H9 (cell line): ENCODE results near the gene DSTN. TPM values are rescaled to one million over a fixed set of nuclear protein-coding genes. Genes with fewer than 3 reads are reported as not detected.
A peak's percentile ranks its signal among the peaks of the same experiment; 100 is the strongest.

Experiments
- DNase-seq: peaks from one replicate; pipeline ENCODE4 v3.0.0-alpha.2; 2017
- H2AFZ ChIP-seq: one replicate; pipeline ENCODE4 v1.6.1; 2013; ENCODE audit warnings: mild to moderate bottlenecking, low read length, control low read depth, moderate library complexity
- H2AK5ac ChIP-seq: 2 replicates; pipeline ENCODE4 v1.6.1; 2013; ENCODE audit warnings: low read length, control low read depth, mixed read lengths; ENCODE audit not compliant: insufficient read length
- H2BK120ac ChIP-seq: one replicate; pipeline ENCODE4 v1.6.1; 2013; ENCODE audit warnings: low read depth, mild to moderate bottlenecking, low read length, control low read depth, inconsistent platforms; ENCODE audit not compliant: poor library complexity, severe bottlenecking
- H2BK12ac ChIP-seq: 2 replicates; pipeline ENCODE4 v1.6.1; 2013; ENCODE audit warnings: low read length, control low read depth, mixed read lengths, low read depth; ENCODE audit not compliant: insufficient read length
- H2BK15ac ChIP-seq: 2 replicates; pipeline ENCODE4 v1.6.1; 2013; ENCODE audit warnings: low read depth, low read length, control low read depth
- H2BK20ac ChIP-seq: one replicate; pipeline ENCODE4 v1.6.1; 2013; ENCODE audit warnings: low read depth, mild to moderate bottlenecking, low read length, control low read depth, inconsistent platforms; ENCODE audit not compliant: poor library complexity, severe bottlenecking
- H2BK5ac ChIP-seq: 2 replicates; pipeline ENCODE4 v1.6.1; 2013; ENCODE audit warnings: low read length, control low read depth, mixed read lengths; ENCODE audit not compliant: insufficient read length
- H3K14ac ChIP-seq: 2 replicates; pipeline ENCODE4 v1.6.1; 2013; ENCODE audit warnings: low read length, control low read depth; ENCODE audit not compliant: insufficient read depth
- H3K18ac ChIP-seq: 2 replicates; pipeline ENCODE4 v1.6.1; 2013; ENCODE audit warnings: low read depth, mild to moderate bottlenecking, mixed read lengths, low read length, control low read depth; ENCODE audit not compliant: insufficient read length
- H3K23ac ChIP-seq: 2 replicates; pipeline ENCODE4 v1.6.1; 2013; ENCODE audit warnings: low read length, control low read depth, mixed read lengths, low read depth; ENCODE audit not compliant: insufficient read length
- H3K23me2 ChIP-seq: 2 replicates; pipeline ENCODE4 v1.6.1; 2013; ENCODE audit warnings: low read depth, mild to moderate bottlenecking, mixed read lengths, low read length, control low read depth; ENCODE audit not compliant: insufficient read length, poor library complexity, severe bottlenecking
- H3K27ac ChIP-seq: 2 replicates; pipeline ENCODE4 v1.5.1; 2013; ENCODE audit warnings: low read length, control low read depth, mixed read lengths, low read depth; ENCODE audit not compliant: insufficient read length
- H3K27me3 ChIP-seq: 2 replicates; pipeline ENCODE4 v1.6.1; 2013; ENCODE audit warnings: low read length, control low read depth, inconsistent platforms; ENCODE audit not compliant: insufficient read depth
- H3K4ac ChIP-seq: 2 replicates; pipeline ENCODE4 v1.6.1; 2013; ENCODE audit warnings: low read depth, mild to moderate bottlenecking, control low read depth, inconsistent platforms, low read length, moderate library complexity
- H3K4me1 ChIP-seq: 2 replicates; pipeline ENCODE4 v1.6.1; 2013; ENCODE audit warnings: low read length, control low read depth, inconsistent platforms; ENCODE audit not compliant: insufficient read depth
- H3K4me2 ChIP-seq: 2 replicates; pipeline ENCODE4 v1.6.1; 2013; ENCODE audit warnings: low read length, control low read depth, mixed read lengths; ENCODE audit not compliant: insufficient read length, insufficient read depth
- H3K56ac ChIP-seq: 2 replicates; pipeline ENCODE4 v1.6.1; 2013; ENCODE audit warnings: low read depth, mild to moderate bottlenecking, mixed read lengths, low read length, control low read depth; ENCODE audit not compliant: insufficient read length
- H3K79me1 ChIP-seq: 2 replicates; pipeline ENCODE4 v1.6.1; 2013; ENCODE audit warnings: low read depth, mild to moderate bottlenecking, moderate library complexity, low read length, control low read depth, inconsistent platforms; ENCODE audit not compliant: insufficient read depth, poor library complexity, severe bottlenecking
- H3K79me2 ChIP-seq: 2 replicates; pipeline ENCODE4 v1.6.1; 2013; ENCODE audit warnings: low read length, control low read depth, inconsistent platforms; ENCODE audit not compliant: insufficient read depth
- H3K9ac ChIP-seq: 2 replicates; pipeline ENCODE4 v1.6.1; 2013; ENCODE audit warnings: low read length, control low read depth, mixed read lengths; ENCODE audit not compliant: insufficient read length; ENCODE audit errors: extremely low read depth
- H3K9me3 ChIP-seq: one replicate; pipeline ENCODE4 v1.6.1; 2013; ENCODE audit warnings: low read depth, low read length, inconsistent platforms; ENCODE audit not compliant: control insufficient read depth
- H3T11ph ChIP-seq: one replicate; pipeline ENCODE4 v1.6.1; 2013; ENCODE audit warnings: mild to moderate bottlenecking, low read length, control low read depth, inconsistent platforms
- H4K20me1 ChIP-seq: one replicate; pipeline ENCODE4 v1.6.1; 2013; ENCODE audit not compliant: control insufficient read depth, insufficient read length, insufficient read depth
- H4K5ac ChIP-seq: 2 replicates; pipeline ENCODE4 v1.6.1; 2013; ENCODE audit warnings: low read depth, mild to moderate bottlenecking, mixed read lengths, low read length, control low read depth; ENCODE audit not compliant: insufficient read length
- H4K8ac ChIP-seq: replicated peaks from 2 replicates; pipeline ENCODE4 v1.6.1; 2013; ENCODE audit warnings: low read length, control low read depth, mixed read lengths, low read depth; ENCODE audit not compliant: insufficient read length
- H4K91ac ChIP-seq: 2 replicates; pipeline ENCODE4 v1.6.1; 2013; ENCODE audit warnings: low read depth, mild to moderate bottlenecking, moderate library complexity, mixed read lengths, low read length, control low read depth; ENCODE audit not compliant: insufficient read length
- H3K27ac Mint-ChIP-seq, 3 experiments: 2 replicates in 2 of 3; 3 replicates in 1 of 3; pipeline ENCODE4 v1.8.0; 2020 to 2021; ENCODE audit warnings: mixed read lengths in 3 of 3, mild to moderate bottlenecking in 1 of 3, moderate library complexity in 1 of 3
- H3K27me3 Mint-ChIP-seq: 2 replicates; pipeline ENCODE4 v1.8.0; 2021; ENCODE audit warnings: low read depth, mild to moderate bottlenecking, moderate library complexity, mixed read lengths
- H3K36me3 Mint-ChIP-seq, 3 experiments: 2 replicates in 2 of 3; 3 replicates in 1 of 3; pipeline ENCODE4 v1.8.0; 2020 to 2021; ENCODE audit warnings: low read depth in 3 of 3, mixed read lengths in 3 of 3; ENCODE audit not compliant: insufficient read depth in 1 of 3
- H3K4me1 Mint-ChIP-seq, 2 experiments: 2 replicates each; pipeline ENCODE4 v1.8.0; 2020; ENCODE audit warnings: mixed read lengths in 2 of 2
- H3K4me3 Mint-ChIP-seq, 2 experiments: 2 replicates in 1 of 2; 3 replicates in 1 of 2; pipeline ENCODE4 v1.8.0; 2020 to 2021; ENCODE audit warnings: mild to moderate bottlenecking in 2 of 2, mixed read lengths in 2 of 2, moderate library complexity in 1 of 2
- H3K9me3 Mint-ChIP-seq, 2 experiments: 2 replicates in 1 of 2; 3 replicates in 1 of 2; pipeline ENCODE4 v1.8.0; 2020; ENCODE audit warnings: mild to moderate bottlenecking in 2 of 2, mixed read lengths in 2 of 2, moderate library complexity in 1 of 2
- CTCF ChIP-seq: fragments of 200-600 bp; sonication (generic); conservative IDR thresholded peaks from 3 replicates; pipeline ENCODE4 v1.8.0; 2021; ENCODE audit warnings: antibody characterized with exemption, mild to moderate bottlenecking
- WGBS: extraction: QIAGEN DNeasy Blood & Tissue Kit; methylation state at CpG from one replicate; pipeline ENCODE4 v1.1.7; 2013; ENCODE audit warnings: missing lambda C conversion rate, low lambda C conversion rate, mixed read lengths; ENCODE audit not compliant: insufficient read length; ENCODE audit errors: extremely low coverage; 5-methylcytosine and 5-hydroxymethylcytosine counted together
- total RNA-seq: library from RNA; stranded (reverse); gene quantifications from 2 replicates; pipeline ENCODE4 v1.2.1, GENCODE V29; 2021

DSTN gene
- total RNA-seq, 1 experiment from 2014 or later: 145 TPM

- H3K27me3 ChIP-seq: no peaks in the 10 kb centered on the region
- H4K91ac ChIP-seq: no peak overlapping the region
- H3K79me2 ChIP-seq: peaks cover 16% of the 10 kb centered on the region; the same call in 1 of the 2 replicates
- no peak overlapping the region for H3K27ac ChIP-seq
- WGBS: no CpG with 5 or more reads among the region's 1 CpG
- Mint-ChIP-seq H3K4me1 (peaks cover 35 to 38% of the 10 kb centered on the region in 2 experiments), H3K27me3 (no peaks in the 10 kb centered on the region), H3K4me3 (no peak overlapping the region), H3K27ac (peak overlapping the region in 2 of 3 experiments; percentile 3 to 55; a peak in 1 of 7 replicates), H3K9me3 (no peaks in the 10 kb centered on the region), H3K36me3 (peaks cover 0 to 9% (median 4%) of the 10 kb centered on the region in 3 experiments; a peak in 5 of 7 replicates)
- no peak for TF ChIP-seq CTCF
- no peak overlapping the region for H2AK5ac ChIP-seq
- no peak overlapping the region for H3T11ph ChIP-seq
- H2BK120ac ChIP-seq: no peak overlapping the region
- no peaks in the 10 kb centered on the region for H3K23me2 ChIP-seq
- no peak overlapping the region for H3K23ac ChIP-seq
- H3K18ac ChIP-seq: no peak overlapping the region
- no peak overlapping the region for H2AFZ ChIP-seq
- no peaks in the 10 kb centered on the region for H3K9me3 ChIP-seq
- H2BK12ac ChIP-seq: no peak overlapping the region
- H3K79me1 ChIP-seq: peaks cover 12% of the 10 kb centered on the region
- no peak overlapping the region for H3K4me2 ChIP-seq
- H2BK5ac ChIP-seq: no peak overlapping the region
- H4K5ac ChIP-seq: no peak overlapping the region
- H4K8ac ChIP-seq: no peak overlapping the region
- no peak overlapping the region for H2BK15ac ChIP-seq
- no peak overlapping the region for H3K56ac ChIP-seq
- peaks cover 9% of the 10 kb centered on the region; the same call in 1 of the 2 replicates for H3K4me1 ChIP-seq
- H2BK20ac ChIP-seq: no peak overlapping the region
- H3K14ac ChIP-seq: no peak overlapping the region
- H3K9ac ChIP-seq: no peak overlapping the region
- H3K4ac ChIP-seq: no peak overlapping the region
- no peaks in the 10 kb centered on the region for H4K20me1 ChIP-seq
- DNase-seq: no peak
Measured at GRCh38 chr20:17590245-17590644, 20.4 kb downstream of the DSTN start.
